Activated gamma-delta T cell treated with Interleukin-2 at 50 U/mL for 16 hours (primary cell): ENCODE data around the gene CEP41.

Source experiments
- DNase-seq: peaks from one replicate; pipeline ENCODE4 v3.0.0-alpha.2; 2020

CEP41 gene

GRCh38 chr7:130417213-130417612 lies 23.6 kb downstream of the CEP41 start:
- DNase-seq: no peak

- no peak for DNase-seq
Observed at GRCh38 chr7:130415006-130415405, 25.8 kb downstream of the CEP41 start.

- DNase-seq: no peak
Observed at GRCh38 chr7:130413201-130413600, 27.6 kb downstream of the CEP41 start.

- DNase-seq: no peak
Observed at GRCh38 chr7:130410868-130411541, 29.8 kb downstream of the CEP41 start.

- DNase-seq: no peak
Observed at GRCh38 chr7:130409712-130410072, 31.1 kb downstream of the CEP41 start.

- no peak for DNase-seq
Observed at GRCh38 chr7:130409067-130409711, 31.6 kb downstream of the CEP41 start.

GRCh38 chr7:130405003-130405402 lies 35.8 kb downstream of the CEP41 start:
- DNase-seq: no peak

GRCh38 chr7:130401578-130401977 lies 39.2 kb downstream of the CEP41 start:
- no peak for DNase-seq

GRCh38 chr7:130401101-130401500 lies 39.7 kb downstream of the CEP41 start:
- no peak for DNase-seq

- DNase-seq: no peak
Observed at GRCh38 chr7:130400120-130400572, 40.7 kb downstream of the CEP41 start.

GRCh38 chr7:130398526-130399090 lies 42.2 kb downstream of the CEP41 start:
- DNase-seq: no peak

- no peak for DNase-seq
Observed at GRCh38 chr7:130397758-130398073, 43.1 kb downstream of the CEP41 start.

GRCh38 chr7:130397051-130397757 lies 43.6 kb downstream of the CEP41 start:
- no peak for DNase-seq

- DNase-seq: no peak
Observed at GRCh38 chr7:130396109-130396508, 44.7 kb downstream of the CEP41 start.

- DNase-seq: no peak
Observed at GRCh38 chr7:130395421-130395820, 45.4 kb downstream of the CEP41 start.

GRCh38 chr7:130394421-130395195 lies 46.2 kb downstream of the CEP41 start:
- DNase-seq: peak; percentile 38

GRCh38 chr7:130393841-130394411 lies 46.9 kb downstream of the CEP41 start:
- DNase-seq: no peak

- DNase-seq: no peak
Observed at GRCh38 chr7:130393101-130393561, 47.7 kb downstream of the CEP41 start.

- no peak for DNase-seq
Observed at GRCh38 chr7:130390486-130390885, 50.3 kb downstream of the CEP41 start.

GRCh38 chr7:130388671-130389070 lies 52.1 kb downstream of the CEP41 start:
- no peak for DNase-seq

- no peak for DNase-seq
Observed at GRCh38 chr7:130387628-130388403, 53.0 kb downstream of the CEP41 start.

GRCh38 chr7:130387306-130387627 lies 53.5 kb downstream of the CEP41 start:
- no peak for DNase-seq
